Adrenal gland (tissue), 12 donors: ENCODE results near the gene RNF214. TPM values are rescaled to one million over a fixed set of nuclear protein-coding genes. Genes with fewer than 3 reads are reported as not detected.
A peak's percentile ranks its signal among the peaks of the same experiment; 100 is the strongest.

ENCODE experiments used
- DNase-seq, 7 donors: peaks; one replicate each; pipeline ENCODE4 v3.0.0-alpha.2; 2019 to 2020
- H3K27ac ChIP-seq, 5 donors: fragments of 200-600 bp; sonication (generic) in 4 of 5; 1 replicate in 3 of 5; 2 replicates in 2 of 5; pipeline versions ENCODE4 v1.5.1 to v1.8.0; 2016 to 2020; ENCODE audit warnings: mild to moderate bottlenecking in 1 of 5
- H3K27me3 ChIP-seq: fragments of 200-600 bp; 2 replicates; pipeline ENCODE4 v1.8.0; 2021
- H3K36me3 ChIP-seq, 2 donors: fragments of 200-600 bp; replicated peaks in 1 of 2; 1 replicate in 1 of 2; 2 replicates in 1 of 2; pipeline versions ENCODE4 v1.5.1 to v1.8.0; 2018 to 2022
- H3K4me1 ChIP-seq, 2 donors: fragments of 200-600 bp; replicated peaks in 1 of 2; 1 replicate in 1 of 2; 2 replicates in 1 of 2; pipeline versions ENCODE4 v1.5.1 to v1.8.0; 2018 to 2021
- H3K4me3 ChIP-seq, 4 donors: fragments of 200-600 bp; sonication (generic) in 3 of 4; one replicate each; pipeline ENCODE4 v1.5.1; 2016 to 2018
- H3K9me3 ChIP-seq, 3 donors: fragments of 200-600 bp; sonication (generic) in 1 of 3; replicated peaks in 1 of 3; 1 replicate in 2 of 3; 2 replicates in 1 of 3; pipeline versions ENCODE4 v1.5.1 to v1.8.0; 2016 to 2021
- CTCF ChIP-seq, 6 experiments: fragments of 450-650 bp in 4 of 6; fragments of 200-600 bp in 2 of 6; sonication (generic) in 1 of 6; IDR thresholded peaks; 1 replicate in 5 of 6; 2 replicates in 1 of 6; pipeline versions ENCODE4 v1.5.1 to v1.8.0; 2016 to 2021; ENCODE audit warnings: antibody characterized with exemption in 6 of 6, mild to moderate bottlenecking in 2 of 6, moderate library complexity in 1 of 6
- POLR2A ChIP-seq, 2 donors: fragments of 450-650 bp; IDR thresholded peaks; one replicate each; pipeline ENCODE4 v1.6.1; 2017; ENCODE audit warnings: antibody characterized with exemption in 2 of 2, mild to moderate bottlenecking in 2 of 2, moderate library complexity in 1 of 2
- WGBS, 4 donors: extraction: QIAGEN DNeasy Blood & Tissue Kit in 2 of 4; methylation state at CpG; one replicate each; pipeline versions ENCODE4 v1.1.5 to v1.1.7; 2013 to 2017; 5-methylcytosine and 5-hydroxymethylcytosine counted together
- intact Hi-C, 2 donors: fragments of 100-400 bp; cut with DNase I; formaldehyde crosslinking; loops; one replicate each; pipeline versions ENCODE4 v1.14.1 to v1.15.0; 2022 to 2023
- polyA plus RNA-seq, 3 donors: library from polyadenylated mRNA; stranded (reverse); fragments of 200-250 nt in 2 of 3; fragments of 350-450 nt in 1 of 3; fragmentation: Illumina TruSeq in 1 of 3; extraction: RNeasy Lipid Tissue Mini Kit (QIAGEN cat#74804) in 1 of 3; gene quantifications; one replicate each; pipeline ENCODE4 v1.2.3, GENCODE V29; 2013 to 2014
- total RNA-seq, 9 donors: library from RNA; depleted of rRNA in 4 of 9; stranded (reverse); fragments of >200 nt in 4 of 9; fragments of 120-200 nt in 1 of 9; fragmentation: NEBNext Ultra II Directional in 1 of 9; extraction: Animal tissue kit (Norgen Biotek cat#: 25700) in 1 of 9; gene quantifications; one replicate each; pipeline versions ENCODE4 v1.1.0 to v1.2.4, GENCODE V29; 2013 to 2023
- donor health status: healthy with polysubstance abuse.
- donor health status: Bipolar disorder and iron deficiency.
- donor health status: DM: yes; HTN: yes; CAD: no.
- donor health status: DM: no; HTN: no; CAD: no.
- donor health status: DM: no; HTN: no; CAD: no.
- donor health status: DM: yes; HTN: yes; CAD: no.

Gene RNF214
- total and polyA plus RNA-seq, 12 donors: 11.3 to 33.8 (median 20.5) TPM

- no peaks in the 10 kb centered on the region for H3K9me3 ChIP-seq
- WGBS, 4 donors: 89 to 96% (median 91%) methylated on average over 3 of the region's 3 CpGs
- TF ChIP-seq POLR2A (IDR thresholded peaks at IDR 0.05) (no peak), CTCF (IDR thresholded peaks at IDR 0.05) (no peak)
- intact Hi-C loops: no loop called here
- DNase-seq: no peak
- H3K36me3 ChIP-seq: peaks cover 0 to 59% of the 10 kb centered on the region in 2 donors
- H3K27ac ChIP-seq: no peak overlapping the region
- no peak overlapping the region for H3K4me3 ChIP-seq
- H3K27me3 ChIP-seq: no peaks in the 10 kb centered on the region
- no peaks in the 10 kb centered on the region for H3K4me1 ChIP-seq
Measured at GRCh38 chr11:117287668-117288067, 55.2 kb downstream of the RNF214 start.

- Histone ChIP-seq H3K27me3 (no peaks in the 10 kb centered on the region), H3K27ac (no peak overlapping the region), H3K4me1 (no peaks in the 10 kb centered on the region), H3K9me3 (no peaks in the 10 kb centered on the region), H3K36me3 (peaks cover 0 to 57% of the 10 kb centered on the region in 2 donors), H3K4me3 (no peak overlapping the region)
- intact Hi-C loops: no loop called here
- TF ChIP-seq CTCF (IDR thresholded peaks at IDR 0.05) (no peak), POLR2A (IDR thresholded peaks at IDR 0.05) (no peak)
- WGBS, 4 donors: 44 to 81% (median 53%) methylated on average over 1 of the region's 1 CpG; no CpG with 5 or more reads in 1 of the 4 donors
- no peak for DNase-seq
Measured at GRCh38 chr11:117289795-117290194, 57.3 kb downstream of the RNF214 start.

GRCh38 chr11:117290809-117291396 lies 58.4 kb downstream of the RNF214 start, which contains the start of gene BACE1-AS:
Gene BACE1-AS, plus strand, starts transcription at chr11:117291346.
- H3K36me3 ChIP-seq: peaks cover 0 to 49% of the 10 kb centered on the region in 2 donors
- intact Hi-C loops: no loop called here
- WGBS, 4 donors: 92 to 99% (median 93%) methylated on average over 8 of the region's 8 CpGs

GRCh38 chr11:117292616-117293015 lies 60.1 kb downstream of the RNF214 start:
- WGBS, 4 donors: 91 to 100% (median 95%) methylated on average over 2 of the region's 2 CpGs
- H3K27me3 ChIP-seq: no peaks in the 10 kb centered on the region
- peak in 1 of 7 donors; percentile 1 for DNase-seq
- intact Hi-C loops: no loop called here
- H3K9me3 ChIP-seq: no peaks in the 10 kb centered on the region
- TF ChIP-seq CTCF (IDR thresholded peaks at IDR 0.05) (no peak), POLR2A (IDR thresholded peaks at IDR 0.05) (no peak)
- no peak overlapping the region for H3K27ac ChIP-seq
- H3K4me1 ChIP-seq: no peaks in the 10 kb centered on the region
- peaks cover 0 to 49% of the 10 kb centered on the region in 2 donors for H3K36me3 ChIP-seq
- H3K4me3 ChIP-seq: no peak overlapping the region

More at GRCh38 chr11:117290809-117291396, 58.4 kb downstream of the RNF214 start, which contains the start of gene BACE1-AS:
- TF ChIP-seq CTCF (IDR thresholded peaks at IDR 0.05) (no peak), POLR2A (IDR thresholded peaks at IDR 0.05) (no peak)
- no peaks in the 10 kb centered on the region for H3K27me3 ChIP-seq
- no peaks in the 10 kb centered on the region for H3K4me1 ChIP-seq
- no peak within 1 kb of the TSS for H3K27ac ChIP-seq
- H3K9me3 ChIP-seq: no peaks in the 10 kb centered on the region
- H3K4me3 ChIP-seq: no peak within 1 kb of the TSS
- peak in 1 of 7 donors; percentile 39 for DNase-seq
